SKM-1 (cell line): ENCODE results near the gene ICOS.
"Not testable (repeated sequence)": the region's sequence is repeated elsewhere in the genome, so short reads cannot be mapped to it uniquely, and the experiment has no call there.

Source experiments
- DNase-seq: peaks from one replicate; lab custom pipeline; 2025; ENCODE audit not compliant: unreplicated experiment; lab: John Stamatoyannopoulos, UW

The ICOS gene

DNA sequence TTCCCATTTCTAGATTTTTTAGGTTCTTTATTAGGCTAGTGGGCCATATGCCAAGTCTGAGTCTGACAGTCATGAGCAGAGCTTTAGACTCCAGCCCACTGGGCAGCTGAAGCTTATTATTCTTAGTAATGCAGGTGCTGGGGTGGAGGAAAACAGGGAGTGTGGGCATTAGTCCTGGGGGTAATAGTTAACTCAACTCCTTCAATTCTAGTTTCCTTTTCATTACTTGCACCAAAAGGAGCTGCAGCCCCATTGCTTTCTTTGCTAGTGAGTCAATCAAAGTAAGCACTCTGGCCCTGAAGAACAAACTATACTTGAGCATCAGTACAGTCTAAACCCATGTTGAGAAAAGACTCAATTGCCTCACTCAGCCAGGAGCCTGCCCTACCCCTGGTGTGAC lies 35.5 kb downstream of the ICOS start:
- no peak for DNase-seq

DNA sequence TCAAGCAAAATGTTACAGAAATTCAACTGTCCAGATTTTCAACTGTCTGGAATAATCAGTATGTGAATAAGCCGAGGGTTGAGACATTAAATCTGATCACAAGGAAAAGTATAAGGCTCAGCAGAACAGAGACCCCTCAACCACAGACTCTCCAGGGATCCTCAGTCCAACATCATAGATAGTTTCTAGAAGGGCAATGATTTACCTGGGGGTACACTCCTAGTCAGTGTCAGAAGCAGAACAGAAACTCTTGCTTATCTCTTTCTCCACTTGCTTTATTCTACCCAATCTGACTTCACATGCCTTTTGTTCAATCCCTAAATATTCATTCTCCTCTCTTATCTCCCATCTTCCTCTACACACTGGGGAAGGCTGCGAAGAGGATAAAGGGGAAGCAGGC lies 36.4 kb downstream of the ICOS start:
- no peak for DNase-seq

DNA sequence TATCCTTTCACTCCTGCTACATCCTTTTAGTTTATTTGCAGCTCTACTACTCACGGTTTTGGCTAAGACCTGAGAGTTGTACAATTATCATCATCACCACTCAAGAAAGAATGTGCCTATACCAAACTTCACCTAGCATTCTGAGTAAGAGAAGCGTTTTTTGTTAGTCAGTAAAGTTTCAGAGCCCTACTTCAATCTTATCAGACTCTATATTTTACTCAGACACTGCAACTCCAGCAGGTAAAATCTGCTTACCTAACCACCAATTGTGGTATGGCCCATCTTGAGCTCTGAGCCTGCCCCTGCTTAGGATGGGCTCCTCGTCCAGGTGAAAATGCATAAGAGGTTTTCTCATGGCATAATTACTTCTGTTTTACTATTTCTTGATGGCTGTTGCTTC lies 37.1 kb downstream of the ICOS start:
- DNase-seq: no peak

DNA sequence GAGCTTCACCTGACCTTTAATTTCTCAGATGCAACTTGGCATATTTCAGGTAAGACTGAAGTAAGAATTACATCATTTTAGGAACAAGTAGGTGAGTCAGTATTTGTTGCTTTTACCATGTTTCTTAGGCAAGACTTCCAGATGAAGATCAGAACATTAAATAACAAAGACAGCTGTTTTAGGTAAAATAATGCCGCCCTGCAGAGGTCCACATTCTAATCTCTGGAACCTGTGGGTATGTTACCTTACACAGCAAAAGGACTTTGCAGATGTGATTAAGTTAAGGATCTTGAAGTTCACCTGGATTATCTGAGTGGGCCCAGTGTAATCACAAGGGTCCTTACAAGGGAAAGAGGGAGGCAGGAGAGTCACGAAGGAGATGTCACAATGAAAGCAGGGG lies 39.3 kb downstream of the ICOS start:
- no peak for DNase-seq

DNA sequence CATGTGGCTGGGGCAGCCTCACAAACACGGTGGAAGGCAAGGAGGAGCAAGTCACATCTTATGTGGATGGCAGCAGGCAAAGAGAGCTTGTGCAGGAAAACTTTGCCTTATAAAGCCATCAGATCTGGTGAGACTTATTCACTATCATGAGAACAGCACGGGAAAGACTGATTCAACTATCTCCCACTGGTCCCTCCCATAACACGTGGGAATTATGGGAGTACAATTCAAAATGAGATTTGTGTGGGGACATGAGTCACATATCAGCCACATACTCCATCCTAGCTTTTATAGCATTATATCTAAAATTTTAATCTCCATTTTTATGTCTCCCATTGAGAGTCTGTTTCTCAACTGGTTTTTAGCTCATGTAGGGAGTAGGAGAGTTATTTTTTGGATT lies 45.7 kb downstream of the ICOS start:
- DNase-seq: no peak

DNA sequence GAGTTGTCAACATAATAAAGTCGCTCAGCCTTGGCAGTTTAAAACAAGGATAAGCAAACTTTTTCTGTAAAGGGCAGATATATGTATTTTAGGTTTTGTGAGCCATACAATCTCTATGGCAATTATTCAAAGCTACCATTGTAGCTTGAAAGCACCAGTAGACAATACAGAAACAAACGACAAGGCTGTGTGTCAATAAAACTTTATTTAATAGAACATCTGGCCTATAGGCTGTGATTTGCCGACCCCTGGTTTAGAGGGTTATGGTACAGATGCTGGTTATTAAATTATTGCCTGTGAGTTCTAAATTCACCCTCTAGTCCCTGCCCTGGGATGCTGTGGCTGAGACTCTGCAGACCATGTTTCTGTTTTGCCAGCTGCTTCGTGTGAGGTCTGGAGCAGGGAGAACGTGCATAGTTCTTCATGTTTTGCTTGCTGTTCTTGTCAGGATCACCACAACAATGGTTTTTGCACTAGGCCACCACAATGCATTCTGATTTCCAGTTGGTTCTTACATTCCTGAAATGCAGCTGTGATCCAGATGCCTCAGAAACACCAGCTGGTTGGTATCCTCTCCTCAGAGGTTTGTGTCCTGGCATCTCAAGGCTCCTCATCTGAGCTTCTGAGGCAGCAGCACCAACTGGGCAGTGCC lies 46.6 kb downstream of the ICOS start:
- DNase-seq: no peak

DNA sequence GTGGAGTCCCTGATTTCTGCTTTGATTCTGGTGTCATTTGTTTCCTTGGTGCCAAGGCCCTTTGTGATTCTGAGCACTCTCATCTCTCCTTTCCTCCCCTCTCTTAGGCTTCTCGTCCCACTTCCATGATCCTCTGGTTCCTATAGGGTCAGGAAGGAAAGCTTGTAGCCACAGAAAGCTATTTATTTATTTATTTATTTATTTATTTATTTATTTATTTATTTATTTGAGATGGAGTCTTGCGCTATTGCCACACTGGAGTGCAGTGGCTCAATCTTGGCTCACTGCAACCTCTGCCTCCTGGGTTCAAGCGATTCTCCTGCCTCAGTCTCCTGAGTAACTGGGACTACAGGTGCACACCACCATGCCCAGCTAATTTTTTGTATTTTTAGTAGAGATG lies 49.4 kb downstream of the ICOS start:
- DNase-seq: not testable (repeated sequence)

DNA sequence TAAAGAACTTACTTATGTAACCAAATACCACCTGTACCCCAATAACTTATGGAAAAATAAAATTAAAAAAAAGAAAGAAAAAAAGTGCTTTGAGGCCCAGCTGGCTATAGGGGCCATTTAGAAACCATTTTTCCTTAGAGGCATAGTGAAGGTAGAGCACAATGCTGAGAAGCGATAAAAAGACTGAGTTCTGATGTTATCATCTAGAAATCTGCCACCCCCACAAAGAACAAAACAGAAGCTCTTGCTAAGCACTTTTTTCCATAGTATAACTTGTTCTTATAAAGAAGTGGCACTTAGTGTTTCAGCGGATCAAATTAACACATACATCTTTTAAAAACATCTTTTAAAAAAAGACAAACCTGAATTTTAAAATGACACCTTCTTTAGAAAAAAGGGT lies 51.4 kb downstream of the ICOS start:
- DNase-seq: no peak

DNA sequence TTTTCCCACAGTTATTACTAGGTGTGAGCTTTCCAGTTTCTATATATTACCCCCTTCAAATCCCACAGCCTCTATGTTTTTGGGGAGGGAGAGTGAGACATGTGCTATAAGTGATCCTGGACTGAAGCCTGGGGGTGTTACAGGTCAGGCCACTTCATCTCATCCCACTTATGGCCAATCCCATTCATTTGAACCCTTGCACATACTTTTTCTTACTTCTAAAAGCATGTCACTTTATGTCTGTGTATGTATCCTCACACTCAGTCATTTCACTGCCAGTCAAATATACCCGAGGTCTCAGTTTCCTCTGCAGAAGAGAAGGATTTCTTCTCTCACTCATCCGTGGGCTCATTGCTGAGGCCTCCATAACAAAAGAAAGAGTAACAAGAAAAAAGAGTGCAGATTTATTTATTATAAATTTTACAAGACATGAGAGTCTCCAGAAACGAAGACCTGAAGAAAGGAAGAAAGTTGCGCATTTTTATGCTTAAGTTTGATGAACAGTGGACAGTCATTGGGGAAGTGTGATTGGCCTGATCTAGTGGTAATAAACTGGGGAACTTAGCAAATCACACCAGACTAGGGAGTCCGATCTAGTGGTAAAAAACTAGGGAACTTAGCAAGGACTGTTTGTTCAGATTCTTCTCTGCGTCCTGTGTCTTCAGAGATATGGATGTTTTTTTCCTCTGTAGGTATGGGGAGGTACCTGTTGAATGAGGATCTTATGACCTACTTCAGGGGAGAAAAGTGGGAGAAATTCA lies 52.1 kb downstream of the ICOS start:
- no peak for DNase-seq

DNA sequence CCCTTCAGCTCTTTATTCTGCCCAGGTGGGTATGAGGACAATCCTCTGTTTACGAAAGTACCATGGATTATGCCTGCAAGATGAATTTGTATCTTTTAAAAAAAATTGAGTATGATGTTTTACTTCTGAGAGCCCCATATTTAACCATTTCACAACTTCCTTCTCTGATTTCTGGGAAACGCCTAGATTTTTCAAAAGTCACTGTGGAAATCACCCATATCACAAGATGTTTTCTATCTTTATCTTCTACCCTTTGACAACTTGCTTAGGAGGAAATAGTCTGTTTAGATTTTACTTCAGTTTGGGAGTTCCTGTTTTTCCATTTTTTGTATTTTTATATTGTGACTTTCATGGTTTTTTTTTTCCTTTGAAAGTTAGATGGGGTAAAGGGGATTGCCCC lies 53.0 kb downstream of the ICOS start:
- no peak for DNase-seq

DNA sequence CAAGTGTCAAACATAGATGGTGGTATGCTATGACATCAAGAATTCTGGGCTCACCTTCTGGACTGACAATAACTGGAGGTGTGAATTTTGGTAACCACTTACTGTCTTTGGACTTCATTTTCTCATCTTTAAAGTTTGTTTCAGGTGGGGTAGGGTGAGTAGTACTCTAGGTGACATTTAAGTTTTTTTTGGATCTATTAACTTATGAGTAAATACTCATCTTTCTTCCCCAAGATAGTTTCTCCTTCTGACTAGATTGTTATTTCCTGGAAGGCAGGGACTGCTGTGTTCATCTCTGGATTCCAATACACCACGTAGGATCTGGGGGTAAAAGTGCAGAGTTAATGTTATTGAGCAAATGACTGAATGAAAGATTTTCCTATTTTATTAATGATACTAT lies 55.9 kb downstream of the ICOS start:
- DNase-seq: no peak

DNA sequence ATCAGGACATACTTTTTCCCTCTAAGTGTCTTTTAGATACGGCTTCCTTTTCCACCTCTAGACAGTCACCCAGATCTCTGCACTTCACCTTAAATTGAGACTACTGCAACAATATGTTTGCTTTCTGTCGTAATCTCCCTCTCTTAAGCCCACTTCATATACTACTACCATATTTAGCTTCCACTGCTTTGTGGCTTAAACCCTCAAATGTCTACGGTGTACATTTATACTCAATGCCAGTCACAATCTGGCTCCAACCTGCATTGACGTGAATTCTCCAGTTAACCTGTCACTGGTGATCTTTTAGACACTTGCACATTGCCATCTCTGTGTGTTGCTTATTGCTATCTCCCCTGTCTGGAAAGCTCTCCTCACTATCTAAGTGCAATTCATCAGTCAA lies 56.4 kb downstream of the ICOS start:
- DNase-seq: no peak

DNA sequence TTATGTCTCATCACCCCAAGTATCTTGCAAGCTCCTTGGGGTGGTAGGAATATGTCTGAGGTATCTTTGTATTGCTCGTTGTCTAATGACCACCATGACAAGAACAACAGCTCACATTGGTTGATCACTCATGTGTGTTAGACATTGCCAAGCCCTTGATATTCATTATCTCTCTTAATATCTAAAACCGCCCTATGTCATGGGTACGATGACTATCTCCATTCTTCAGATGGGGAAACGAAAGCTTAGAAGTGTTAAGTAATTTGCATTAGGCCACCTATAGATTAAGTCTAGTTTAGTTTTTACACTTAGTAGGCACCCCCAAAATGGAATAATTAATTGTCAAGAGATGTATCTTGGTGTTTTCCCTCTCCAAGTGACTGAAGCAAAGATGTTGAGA lies 57.0 kb downstream of the ICOS start:
- no peak for DNase-seq

DNA sequence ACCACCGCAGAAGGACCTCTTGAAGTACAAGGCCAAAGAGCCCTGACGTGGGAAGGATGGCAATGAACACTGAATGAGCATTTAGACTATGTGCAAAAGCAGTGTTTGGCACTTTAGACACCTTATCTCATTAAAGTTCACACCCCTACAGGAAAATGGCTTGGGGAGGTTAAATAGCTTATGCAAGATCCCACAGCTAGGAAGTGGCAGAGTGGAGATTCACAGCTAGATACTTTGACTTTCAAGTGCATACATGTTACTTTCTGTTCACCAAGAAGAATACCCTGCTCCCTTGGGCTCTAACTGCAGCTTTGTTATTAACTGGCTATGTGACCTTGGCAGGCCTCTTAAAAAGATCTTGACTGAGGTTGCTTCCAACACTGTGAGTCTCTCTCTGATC lies 58.2 kb downstream of the ICOS start:
- DNase-seq: no peak

DNA sequence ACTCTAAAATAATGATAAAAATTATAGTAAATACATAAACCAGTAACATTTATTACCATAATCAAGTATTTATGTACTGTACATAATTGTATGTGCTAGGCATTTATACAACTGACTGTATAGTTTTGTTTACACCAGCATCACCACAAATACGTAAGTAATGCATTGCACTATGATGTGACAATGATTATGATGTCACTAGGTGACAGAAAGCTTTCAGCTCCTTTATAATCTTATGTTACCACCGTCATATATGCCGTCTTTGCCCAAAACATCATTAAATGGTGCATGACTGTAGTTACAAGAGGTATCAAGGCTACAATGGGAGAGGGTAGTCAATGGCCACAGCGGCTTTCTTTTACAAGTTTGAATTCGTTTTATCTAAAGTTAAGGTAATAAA lies 60.1 kb downstream of the ICOS start:
- DNase-seq: no peak

DNA sequence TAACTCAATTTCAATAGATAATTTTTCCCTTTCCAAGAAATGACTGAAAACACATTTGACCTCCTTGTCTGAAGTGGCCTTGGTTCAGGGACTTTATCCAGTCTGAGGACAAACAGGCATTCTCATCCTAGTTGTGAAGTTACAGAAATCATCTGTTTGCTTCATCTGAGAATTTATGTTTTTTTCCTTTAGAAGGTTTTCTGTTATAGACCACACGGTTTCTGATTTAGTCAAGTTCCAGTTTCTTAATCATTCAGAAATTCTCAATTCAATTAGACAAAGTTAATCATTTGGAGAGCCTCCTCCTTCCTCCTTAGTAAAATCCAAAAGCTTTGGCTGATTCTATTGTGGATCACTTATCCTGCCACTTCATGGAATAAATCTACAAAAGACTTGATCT lies 60.9 kb downstream of the ICOS start:
- no peak for DNase-seq

DNA sequence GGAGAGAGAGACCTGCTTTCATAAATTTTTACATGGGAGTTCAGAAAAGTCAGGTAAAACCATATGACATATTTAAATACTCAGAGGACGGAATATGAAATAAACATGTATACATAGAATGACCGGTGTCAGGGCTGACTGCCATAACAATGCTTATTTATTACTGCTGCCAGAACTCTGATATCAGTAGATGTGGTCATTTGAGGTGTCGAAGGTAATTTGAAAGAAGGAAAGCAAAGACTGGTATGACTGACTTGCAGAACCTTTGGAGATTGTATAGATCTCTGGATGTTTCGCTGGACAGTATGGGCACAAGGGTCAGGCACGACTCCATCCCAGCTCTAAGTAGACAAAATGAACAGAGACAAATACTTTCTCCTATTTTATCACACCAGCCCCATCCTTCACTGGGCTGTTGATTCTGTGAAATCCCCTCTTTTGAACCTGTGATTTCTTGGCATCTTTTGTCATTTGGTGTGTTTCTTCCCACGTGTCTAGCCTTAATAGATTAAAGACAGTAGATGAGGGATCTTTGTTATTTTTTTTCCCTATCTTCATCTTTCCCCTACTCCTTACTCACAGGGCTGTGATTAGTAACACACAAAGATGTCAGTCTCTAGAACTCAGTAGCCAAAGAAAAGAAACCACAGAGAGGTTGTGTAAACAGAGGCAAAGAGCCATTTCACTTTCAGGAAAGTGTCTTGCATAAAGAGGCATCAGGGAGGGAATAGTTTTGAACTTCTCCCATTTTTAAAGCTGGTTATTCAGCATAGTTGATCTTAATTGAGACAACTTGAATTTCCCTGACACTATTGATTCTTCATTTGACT lies 61.6 kb downstream of the ICOS start:
- DNase-seq: no peak

DNA sequence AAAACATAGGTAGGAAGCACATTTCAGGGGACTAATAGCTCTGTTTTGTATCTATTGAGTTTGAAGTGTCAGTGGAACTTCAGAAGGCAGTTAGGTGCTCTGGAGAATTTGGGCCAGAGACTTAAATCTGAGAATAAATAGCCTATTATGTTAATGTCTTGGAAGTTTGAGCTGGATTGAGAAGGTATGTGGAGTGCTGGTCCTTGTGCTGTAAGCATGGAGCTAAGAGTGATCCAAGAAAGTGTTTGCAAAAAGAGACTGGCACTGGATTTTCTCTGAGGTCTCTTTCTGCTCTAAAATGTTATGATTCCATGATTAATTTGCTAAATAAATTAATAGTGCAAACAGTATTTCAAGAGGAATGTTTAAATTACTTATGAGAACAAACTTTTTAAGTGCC lies 63.3 kb downstream of the ICOS start:
- DNase-seq: no peak

DNA sequence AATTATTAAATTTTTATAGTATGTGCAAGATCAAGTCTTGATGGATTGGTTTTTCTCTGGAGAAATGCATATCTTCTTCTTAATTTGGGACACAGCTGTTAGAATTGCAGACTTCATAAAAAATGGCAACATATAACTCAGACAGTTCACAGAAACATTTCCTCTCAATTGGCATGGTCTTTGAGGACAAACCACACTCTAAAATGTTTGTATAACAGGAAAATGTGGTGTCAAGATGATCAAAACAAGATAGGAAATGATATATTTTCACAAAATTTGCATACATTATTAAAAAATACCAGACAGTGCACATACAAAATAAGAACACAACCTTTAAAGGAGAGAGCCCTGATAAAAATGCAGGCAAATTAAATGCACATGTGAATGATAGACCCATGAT lies 63.9 kb downstream of the ICOS start:
- no peak for DNase-seq

DNA sequence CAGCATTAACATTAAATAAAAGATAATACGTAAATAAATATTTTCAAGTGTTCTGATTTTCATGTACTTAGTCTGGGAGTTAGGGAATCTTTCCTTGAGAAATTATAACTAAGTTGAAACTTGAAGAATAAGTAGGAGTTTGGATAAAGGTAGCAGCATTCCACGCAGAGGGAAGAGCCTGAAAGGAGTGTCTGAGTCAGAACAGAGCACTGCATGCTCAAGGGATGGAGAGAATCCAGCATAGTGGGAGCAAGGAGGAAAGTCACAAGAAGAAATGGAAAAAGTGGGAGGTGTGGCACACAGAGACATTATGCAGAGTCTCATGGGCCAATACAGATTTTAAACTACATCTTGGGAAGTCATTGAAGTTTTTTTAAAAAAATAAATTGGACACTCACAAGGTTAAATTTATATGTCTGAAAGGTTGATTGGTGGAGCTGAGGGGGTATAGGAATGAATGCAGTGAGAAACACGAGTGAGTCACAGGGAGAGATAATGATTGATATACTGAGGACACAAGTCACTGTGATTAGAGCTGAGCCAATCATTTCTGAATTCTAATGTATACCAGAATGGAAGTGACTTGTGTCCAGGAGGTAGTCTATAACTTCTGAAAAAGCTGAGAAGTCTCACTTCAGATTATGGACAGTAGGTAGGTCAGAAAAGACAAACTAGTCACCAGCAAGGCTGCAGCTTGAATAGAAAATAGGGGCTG lies 66.9 kb downstream of the ICOS start:
- no peak for DNase-seq

DNA sequence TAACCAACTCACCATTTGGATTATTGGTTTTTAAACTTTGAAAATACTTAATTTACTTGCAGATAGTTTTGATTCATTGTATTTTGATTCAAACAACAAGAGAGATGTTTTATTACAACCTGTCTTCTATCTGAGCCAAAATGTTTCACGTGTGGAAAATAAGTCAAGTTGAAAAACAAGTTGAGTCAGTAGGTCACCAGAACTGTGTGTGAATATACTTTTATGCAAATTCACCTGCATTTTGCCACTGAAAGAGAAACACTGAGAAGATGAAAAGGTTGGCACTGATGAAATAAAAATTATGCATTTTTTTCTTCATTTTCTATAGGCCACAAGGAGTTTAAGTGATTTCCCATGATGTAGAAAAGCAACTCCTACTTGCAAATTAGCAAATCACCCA lies 68.3 kb downstream of the ICOS start:
- no peak for DNase-seq
